ENCODE data around the gene FOXL1.
"Not testable (repeated sequence)": the region's sequence is repeated elsewhere in the genome, so short reads cannot be mapped to it uniquely, and the experiment has no call there.

Gene FOXL1

DNA sequence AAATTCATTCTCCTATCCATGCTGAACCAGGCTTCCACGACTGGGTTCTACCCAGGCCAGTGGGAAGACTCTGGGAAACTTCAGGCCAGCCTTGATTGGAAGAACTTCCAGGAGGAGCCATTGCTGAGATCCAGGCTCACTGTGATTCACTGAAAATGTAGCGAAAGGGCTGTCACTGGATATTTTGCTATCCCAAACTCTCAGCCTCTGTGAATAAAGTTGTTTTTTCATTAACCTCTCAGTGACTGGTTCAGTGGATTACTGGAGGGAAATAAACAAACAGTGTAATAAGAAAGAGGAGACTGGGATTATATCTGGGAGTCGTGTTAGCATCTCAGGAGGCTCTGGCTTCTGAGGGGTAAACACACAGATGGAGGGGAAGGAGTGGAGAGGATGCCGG is 3.1 kb downstream of the FOXL1 start:
- no peak for FAIRE-seq

GRCh38 chr16:86584071-86584685 is 5.8 kb downstream of the FOXL1 start:
- FAIRE-seq = no peak

DNA sequence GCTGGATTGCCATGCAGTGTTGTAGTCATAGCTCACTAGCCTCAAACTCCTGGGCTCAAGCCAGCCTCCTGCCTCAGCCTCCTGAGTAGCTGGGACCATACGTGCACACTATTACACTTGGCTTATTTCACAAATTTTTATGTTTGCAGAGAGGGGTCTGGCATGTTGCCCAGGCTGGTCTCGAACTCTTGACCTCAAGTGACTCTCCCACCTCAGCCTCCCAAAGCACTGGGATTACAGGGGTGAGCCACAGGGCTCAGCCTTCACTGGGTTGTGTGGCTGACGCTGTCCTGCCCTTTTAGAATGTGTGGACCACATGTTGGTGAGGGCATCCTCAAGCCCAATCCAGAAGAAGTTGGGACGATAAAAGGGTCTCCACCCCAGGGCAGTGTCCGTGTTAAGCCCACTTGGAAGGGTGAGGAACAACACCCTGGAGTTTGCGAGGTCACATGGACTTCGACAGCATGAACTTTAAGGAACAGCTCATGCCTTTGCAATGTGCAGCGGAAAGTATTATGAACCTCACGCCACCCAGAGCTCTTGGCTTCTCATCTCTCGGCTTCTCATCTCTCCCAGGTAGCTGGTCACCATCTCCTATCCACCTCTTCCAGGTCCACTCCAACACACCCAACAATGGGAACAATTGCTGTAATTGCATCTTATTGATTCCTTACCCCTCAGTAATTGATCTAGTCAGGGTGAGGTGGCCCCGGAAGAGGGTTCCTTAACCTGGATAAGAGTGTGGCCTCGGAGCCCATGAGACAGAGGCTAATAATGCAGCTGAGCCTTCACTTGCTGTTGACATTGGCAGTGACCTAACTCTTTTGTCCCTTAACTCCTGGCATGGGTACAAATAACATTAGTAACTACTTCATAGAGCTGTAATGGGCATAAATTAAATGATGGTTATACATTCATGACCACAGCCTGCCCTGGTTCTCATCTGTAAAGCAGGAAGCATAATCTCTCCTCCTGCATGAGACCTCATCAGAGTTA is 6.7 kb downstream of the FOXL1 start:
- no peak for FAIRE-seq

DNA sequence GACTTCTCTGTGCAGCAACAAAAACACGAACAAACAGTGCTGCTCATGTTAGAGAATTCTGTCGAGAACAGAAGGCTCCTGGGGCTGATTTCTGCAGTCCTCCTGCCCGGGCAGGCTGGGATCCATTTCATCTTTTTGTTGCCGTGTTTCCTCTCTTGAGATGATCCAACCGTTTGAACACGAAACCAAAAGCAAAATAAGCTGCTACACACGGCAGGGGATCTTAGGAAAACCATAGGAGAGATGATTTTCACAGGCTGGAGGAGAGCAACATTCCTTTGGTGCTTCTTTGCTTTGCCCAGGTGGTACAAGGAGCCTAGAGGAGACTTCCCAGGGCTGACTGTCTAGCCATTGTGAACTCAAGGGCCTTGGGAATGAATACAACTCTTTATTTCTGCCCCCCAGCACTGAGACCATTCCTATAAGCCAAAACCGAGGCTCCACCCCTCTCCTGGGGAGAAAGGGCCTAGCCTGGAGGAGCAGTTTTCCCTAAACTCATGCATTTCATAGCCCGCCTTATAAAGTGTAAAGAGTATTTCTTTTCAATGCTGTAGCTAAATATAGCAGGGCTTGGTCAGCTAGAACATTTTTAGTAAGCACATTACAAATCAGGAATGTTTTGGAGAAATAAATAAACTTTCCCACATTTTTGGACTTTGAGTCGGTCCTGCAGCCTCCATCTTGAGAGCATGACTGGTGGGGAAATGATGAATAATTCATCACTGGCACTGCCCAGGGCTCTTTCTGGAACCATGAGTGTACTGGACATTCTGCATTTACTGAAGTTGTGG is 7.7 kb downstream of the FOXL1 start:
- FAIRE-seq = no peak

- no peak for FAIRE-seq
Observed at GRCh38 chr16:86587487-86587886, 9.1 kb downstream of the FOXL1 start.

DNA sequence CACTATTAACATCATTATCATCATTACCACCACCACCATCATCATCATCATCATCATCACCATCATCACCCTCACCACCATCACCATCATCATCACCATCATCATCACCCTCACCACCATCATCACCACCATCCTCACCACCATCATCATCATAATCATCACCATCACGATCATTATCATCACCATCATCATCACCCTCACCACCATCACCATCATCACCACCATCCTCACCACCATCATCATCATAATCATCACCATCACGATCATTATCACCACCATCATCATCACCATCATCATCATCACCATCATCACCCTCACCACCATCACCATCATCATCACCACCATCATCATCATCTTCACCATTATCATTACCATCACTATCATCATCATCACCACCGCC is 9.6 kb downstream of the FOXL1 start:
- FAIRE-seq = not testable (repeated sequence)

- no peak for FAIRE-seq
Observed at GRCh38 chr16:86590501-86591144, 12.3 kb downstream of the FOXL1 start.

- FAIRE-seq = no peak
Observed at GRCh38 chr16:86591270-86591669, 12.9 kb downstream of the FOXL1 start.

DNA sequence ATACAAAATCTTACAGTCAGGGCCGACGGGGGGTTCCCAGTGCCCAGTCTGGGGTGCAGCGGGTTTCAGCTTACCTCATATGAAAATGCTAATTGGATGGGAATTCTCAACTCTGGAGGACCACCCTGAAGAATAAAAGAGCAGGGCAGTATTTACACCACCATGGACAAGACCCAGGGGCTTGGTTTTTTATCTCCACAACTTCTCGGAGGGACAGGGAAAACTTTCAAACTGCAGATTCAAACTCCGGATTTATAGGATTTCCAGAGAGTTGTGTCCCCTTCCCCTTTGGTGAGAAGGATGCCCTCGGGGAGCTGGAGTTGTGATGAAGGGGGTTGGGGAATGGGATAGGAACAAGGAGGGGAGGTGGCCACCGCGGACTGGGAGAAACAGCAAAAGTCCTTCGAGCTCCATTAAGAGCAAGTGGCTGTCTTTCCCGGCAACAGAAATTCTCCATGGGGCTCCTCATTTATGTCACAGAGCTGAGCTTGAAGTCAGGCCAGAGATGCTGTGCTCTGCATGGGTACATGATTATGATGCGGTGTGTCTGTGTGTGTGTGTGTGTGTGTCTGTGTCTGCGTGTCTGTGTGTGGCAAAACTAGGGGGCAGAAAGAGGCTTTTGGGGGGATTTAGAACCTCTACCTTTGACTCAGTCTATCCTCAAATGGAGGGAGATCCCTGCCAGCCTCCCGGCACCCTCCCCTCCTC is 15.7 kb downstream of the FOXL1 start:
- FAIRE-seq = no peak

GRCh38 chr16:86594721-86595120 is 16.4 kb downstream of the FOXL1 start:
- FAIRE-seq = no peak

DNA sequence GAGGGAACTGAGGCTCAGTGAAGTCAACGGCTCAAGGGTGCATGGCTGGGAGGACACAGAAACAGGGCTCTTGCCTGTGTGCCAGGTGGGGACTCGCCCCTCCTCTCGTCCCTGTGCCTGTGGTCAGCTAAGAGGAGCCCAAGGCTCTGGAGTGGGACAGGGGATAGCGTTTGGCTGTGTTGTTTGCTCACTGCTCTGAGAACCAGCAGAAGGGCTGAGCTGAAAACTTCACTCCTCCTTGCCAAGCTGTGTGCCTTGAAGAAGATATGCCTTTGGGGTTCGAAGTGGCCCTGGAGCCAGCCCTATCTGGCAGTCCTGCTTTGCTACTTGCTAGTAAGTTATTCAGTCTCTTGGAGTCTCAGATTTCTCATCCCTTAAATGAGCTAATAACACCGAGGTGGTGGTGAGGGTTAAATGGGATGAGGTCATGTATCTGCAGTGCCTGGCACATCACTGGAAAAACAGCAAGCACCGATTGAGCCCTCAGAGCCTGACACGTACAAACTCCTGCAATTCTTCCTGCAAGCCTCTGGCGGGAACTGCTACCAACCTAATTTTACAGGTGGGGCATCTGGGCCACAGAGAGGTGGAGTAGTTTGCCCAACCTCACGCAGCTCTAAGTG is 17.7 kb downstream of the FOXL1 start:
- no peak for FAIRE-seq

GRCh38 chr16:86597126-86597879 is 19.0 kb downstream of the FOXL1 start:
- no peak for FAIRE-seq

GRCh38 chr16:86597880-86598606 is 19.7 kb downstream of the FOXL1 start:
- FAIRE-seq = no peak

GRCh38 chr16:86598607-86599565 is 20.5 kb downstream of the FOXL1 start:
- FAIRE-seq = no peak

- no peak for FAIRE-seq
Observed at GRCh38 chr16:86601356-86601755, 23.0 kb downstream of the FOXL1 start.

- FAIRE-seq = no peak
Observed at GRCh38 chr16:86602521-86602920, 24.2 kb downstream of the FOXL1 start.

- FAIRE-seq = no peak
Observed at GRCh38 chr16:86604436-86605193, 26.3 kb downstream of the FOXL1 start.

DNA sequence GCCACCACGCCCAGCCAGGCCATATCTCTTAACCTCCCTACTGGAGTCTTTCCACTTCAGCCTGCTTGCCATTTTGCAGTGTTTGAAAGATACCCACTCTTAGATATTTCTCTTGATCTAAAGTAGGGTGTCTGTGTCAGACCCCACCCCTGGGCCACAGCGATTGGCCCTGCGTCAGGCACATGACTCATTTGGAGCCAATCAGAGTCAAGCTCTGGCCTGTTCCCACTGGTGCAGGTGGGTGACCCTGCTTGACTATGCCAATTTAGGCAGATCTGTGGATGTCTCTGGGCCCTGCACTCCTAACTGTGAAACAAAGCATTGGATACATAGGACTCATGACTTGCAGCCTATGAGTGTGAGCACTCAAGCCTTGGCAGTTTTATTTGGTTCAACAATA is 27.6 kb downstream of the FOXL1 start:
- FAIRE-seq = no peak
